HG02798 (cell line): ENCODE measurements around the gene RRM2.
"Not testable (repeated sequence)": the region's sequence is repeated elsewhere in the genome, so short reads cannot be mapped to it uniquely, and the experiment has no call there.

ENCODE experiments used
- ATAC-seq: cut with Tn5 transposase; IDR thresholded peaks from one replicate; pipeline ENCODE4 v1.9.1; 2021; ENCODE audit warnings: mild to moderate bottlenecking; ENCODE audit not compliant: unreplicated experiment, poor library complexity

The RRM2 gene

GRCh38 chr2:10128420-10128819, 5.9 kb downstream of the RRM2 start:
- no peak for ATAC-seq

GRCh38 chr2:10129490-10129889, 7.0 kb downstream of the RRM2 start:
- ATAC-seq = no peak

DNA sequence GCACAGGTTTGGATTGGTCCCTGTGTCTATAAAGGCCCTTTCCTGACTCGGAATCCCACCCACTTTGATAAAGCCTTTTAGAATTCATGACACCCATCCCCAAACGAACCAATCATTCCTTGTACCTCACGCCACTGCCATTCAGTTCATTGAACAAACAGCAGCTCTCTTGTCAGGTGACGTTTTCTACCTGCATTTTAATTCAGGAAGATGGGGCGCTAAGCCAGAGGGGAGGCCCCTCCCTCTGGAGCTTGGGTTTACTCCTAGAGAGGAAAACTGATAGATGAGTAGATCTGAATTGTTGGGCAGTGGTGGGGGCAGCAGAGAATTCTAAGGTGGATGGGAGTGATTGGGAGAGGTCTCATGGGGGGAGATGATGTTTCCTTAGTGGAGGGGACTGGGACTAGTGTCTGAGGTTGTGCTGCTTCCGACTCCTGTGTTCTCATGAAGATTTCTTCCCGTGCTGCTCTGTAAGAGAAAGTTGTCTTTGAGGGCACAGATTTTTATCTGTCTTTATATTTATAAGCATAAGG, 9.6 kb downstream of the RRM2 start:
- no peak for ATAC-seq

- no peak for ATAC-seq
Measured at GRCh38 chr2:10132596-10132995, 10.1 kb downstream of the RRM2 start.

DNA sequence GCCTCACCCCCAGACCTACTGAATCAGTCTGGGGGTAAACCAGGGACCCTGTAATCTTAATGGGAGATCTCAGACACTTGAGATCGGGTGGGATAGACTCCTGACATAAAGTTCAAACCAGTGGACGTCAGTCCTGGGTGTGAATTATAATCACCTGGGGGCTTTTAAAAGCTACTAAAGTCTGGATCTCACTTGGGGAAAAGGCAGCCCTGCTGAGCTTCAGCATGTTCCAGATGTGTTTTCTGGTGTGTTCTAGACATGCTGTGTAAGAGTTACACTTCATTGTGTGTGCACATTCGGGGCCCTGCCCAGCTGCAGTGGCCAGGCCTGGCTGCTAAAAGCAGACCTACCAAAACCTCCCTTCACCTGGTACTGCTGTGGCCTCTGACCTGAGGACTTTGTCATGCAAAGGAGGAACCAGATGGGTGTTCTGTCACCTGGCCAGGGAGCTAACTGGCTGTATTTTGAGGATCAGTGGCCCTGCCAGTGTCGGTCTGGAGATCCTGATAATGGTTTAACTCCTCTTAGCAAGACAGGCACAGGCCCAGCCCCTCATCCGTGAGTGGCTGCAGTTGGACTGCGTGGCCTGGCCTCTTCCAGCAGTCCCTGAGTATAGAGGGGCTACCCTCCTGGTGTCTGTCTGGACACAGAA, 10.6 kb downstream of the RRM2 start:
- ATAC-seq = no peak

GRCh38 chr2:10135296-10136089, 13.0 kb downstream of the RRM2 start:
- no peak for ATAC-seq

GRCh38 chr2:10136101-10136934, 13.8 kb downstream of the RRM2 start:
- ATAC-seq = no peak

- no peak for ATAC-seq
Measured at GRCh38 chr2:10137053-10137843, 14.7 kb downstream of the RRM2 start.

- no peak for ATAC-seq
Measured at GRCh38 chr2:10139536-10139935, 17.0 kb downstream of the RRM2 start.

DNA sequence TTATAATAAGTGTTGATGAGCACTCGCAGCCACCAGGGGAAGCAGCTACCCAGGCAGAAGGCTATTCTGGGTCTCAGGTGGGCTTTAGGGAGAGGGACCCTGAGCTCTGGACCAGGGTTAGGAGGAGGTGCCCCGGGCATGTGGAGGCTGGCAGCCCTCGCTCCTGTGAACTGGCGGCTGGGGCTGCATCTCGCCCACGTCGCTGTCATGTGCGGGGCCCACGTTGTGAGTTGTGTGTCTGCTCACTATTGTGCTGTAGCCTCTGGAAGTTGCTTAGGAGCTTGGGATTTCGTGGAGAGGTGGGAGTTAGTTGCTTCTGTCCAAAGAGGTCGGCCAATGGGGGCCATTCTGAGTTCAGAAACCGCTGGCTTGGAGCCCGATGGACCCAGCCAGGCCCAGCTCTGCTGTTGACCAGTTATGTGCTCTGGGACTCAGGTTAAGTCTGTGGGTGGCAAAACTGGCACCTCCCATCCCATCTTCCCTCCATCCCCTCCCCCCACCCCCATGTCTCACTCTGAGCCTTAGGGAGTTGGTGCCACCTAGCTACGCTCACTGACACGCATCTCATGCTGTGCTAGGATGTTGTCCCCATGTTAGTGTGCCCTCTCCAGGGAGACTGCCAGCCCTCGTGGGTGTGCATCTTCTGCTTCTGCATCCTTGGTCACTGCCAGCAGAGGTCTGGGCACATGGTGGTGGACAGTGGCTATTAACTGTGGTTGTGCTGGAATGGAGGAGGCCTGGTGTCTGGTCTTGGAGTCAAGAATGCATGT, 18.5 kb downstream of the RRM2 start:
- ATAC-seq = no peak

- no peak for ATAC-seq
Measured at GRCh38 chr2:10141736-10142639, 19.4 kb downstream of the RRM2 start.

- no peak for ATAC-seq
Measured at GRCh38 chr2:10142640-10142965, 20.1 kb downstream of the RRM2 start.

- ATAC-seq = no peak
Measured at GRCh38 chr2:10144771-10145518, 22.4 kb downstream of the RRM2 start.

GRCh38 chr2:10145519-10146357, 23.2 kb downstream of the RRM2 start:
- ATAC-seq = no peak

GRCh38 chr2:10146366-10147005, 23.9 kb downstream of the RRM2 start:
- ATAC-seq = no peak

- ATAC-seq = not testable (repeated sequence)
Measured at GRCh38 chr2:10147050-10147660, 24.6 kb downstream of the RRM2 start.
